Activated naive CD8-positive, alpha-beta T cell treated with anti-CD3 and anti-CD28 coated beads for 36 hours (primary cell): ENCODE results near the gene HIC1. TPM values are rescaled to one million over a fixed set of nuclear protein-coding genes. Genes with fewer than 3 reads are reported as not detected.

Experiments
- DNase-seq: peaks from one replicate; pipeline ENCODE4 v3.0.0; 2021
- H3K27ac Mint-ChIP-seq: one replicate; pipeline ENCODE4 v1.8.0; 2022; ENCODE audit warnings: mild to moderate bottlenecking, moderate library complexity, mixed read lengths
- H3K27me3 Mint-ChIP-seq: one replicate; pipeline ENCODE4 v1.8.0; 2022; ENCODE audit warnings: mild to moderate bottlenecking, mixed read lengths
- H3K36me3 Mint-ChIP-seq: one replicate; pipeline ENCODE4 v1.8.0; 2021; ENCODE audit warnings: mild to moderate bottlenecking, mixed read lengths
- H3K4me1 Mint-ChIP-seq: one replicate; pipeline ENCODE4 v1.8.0; 2021; ENCODE audit warnings: mixed read lengths
- H3K4me3 Mint-ChIP-seq: one replicate; pipeline ENCODE4 v1.8.0; 2022; ENCODE audit warnings: mild to moderate bottlenecking, moderate library complexity, mixed read lengths
- H3K9me3 Mint-ChIP-seq: one replicate; pipeline ENCODE4 v1.8.0; 2022; ENCODE audit warnings: mixed read lengths
- total RNA-seq, 2 experiments: library from RNA; stranded (reverse); gene quantifications; one replicate each; pipeline ENCODE4 v1.2.3, GENCODE V29; 2021

HIC1 gene
- total RNA-seq, 2 experiments from 2014 or later = 36.7 to 37.8 TPM

DNA sequence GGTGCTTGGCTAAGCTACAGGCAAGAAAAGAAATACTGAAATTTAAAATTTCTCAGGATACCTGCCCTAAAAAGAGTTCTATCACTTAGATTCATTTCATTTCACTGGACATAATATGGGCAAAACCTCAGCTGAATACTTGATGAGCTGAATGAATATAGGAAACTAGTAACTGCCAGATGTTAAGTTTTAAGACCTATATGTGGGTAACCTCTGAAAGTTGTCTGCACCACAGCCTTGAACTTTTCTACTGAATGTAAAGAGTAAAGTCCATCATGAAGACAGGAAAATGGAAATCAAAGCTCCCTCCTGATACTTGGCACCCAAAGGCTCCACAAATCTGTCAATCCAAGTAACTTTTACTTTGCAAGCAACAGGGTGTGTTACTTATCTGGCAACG lies 50.8 kb downstream of the HIC1 start:
- H3K4me3 Mint-ChIP-seq = no peak overlapping the region
- H3K9me3 Mint-ChIP-seq = no peaks in the 10 kb centered on the region
- no peak overlapping the region for H3K27ac Mint-ChIP-seq
- no peaks in the 10 kb centered on the region for H3K27me3 Mint-ChIP-seq
- no peak for DNase-seq
- peaks cover 10% of the 10 kb centered on the region for H3K36me3 Mint-ChIP-seq
- H3K4me1 Mint-ChIP-seq = peaks cover 33% of the 10 kb centered on the region

DNA sequence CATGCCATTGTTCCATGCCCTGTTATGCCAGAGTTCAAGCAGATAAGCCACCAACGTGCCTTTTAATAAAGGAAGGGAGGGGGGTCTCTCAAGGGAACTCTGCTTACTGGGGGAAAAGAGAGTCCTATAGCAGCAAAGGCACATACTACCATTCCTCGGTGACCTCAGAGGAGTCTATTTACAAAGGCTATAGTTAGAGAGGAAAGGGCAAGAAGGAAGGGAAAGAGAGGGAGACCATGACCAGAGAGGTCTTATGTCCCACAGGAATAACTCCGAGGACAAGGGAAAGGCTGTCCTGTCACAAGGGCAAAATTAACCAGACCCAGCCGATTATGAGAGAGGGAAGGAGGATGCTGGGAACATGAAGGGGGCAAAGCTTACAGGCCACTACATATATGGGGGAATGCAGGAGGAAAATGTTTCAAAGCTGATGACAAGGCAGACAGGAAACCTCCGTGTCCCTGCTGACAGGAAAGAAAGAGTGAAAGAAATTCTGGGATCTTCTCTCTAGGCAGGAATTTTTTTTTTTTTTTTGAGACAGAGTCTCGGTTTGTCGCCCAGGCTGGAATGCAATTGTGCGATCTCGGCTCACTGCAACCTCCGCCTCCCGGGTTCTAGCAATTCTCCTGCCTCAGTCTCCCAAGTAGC lies 51.5 kb downstream of the HIC1 start:
- no peak overlapping the region for H3K4me3 Mint-ChIP-seq
- H3K9me3 Mint-ChIP-seq = no peaks in the 10 kb centered on the region
- no peak overlapping the region for H3K27ac Mint-ChIP-seq
- peaks cover 10% of the 10 kb centered on the region for H3K36me3 Mint-ChIP-seq
- H3K4me1 Mint-ChIP-seq = peaks cover 27% of the 10 kb centered on the region
- H3K27me3 Mint-ChIP-seq = no peaks in the 10 kb centered on the region
- no peak for DNase-seq

DNA sequence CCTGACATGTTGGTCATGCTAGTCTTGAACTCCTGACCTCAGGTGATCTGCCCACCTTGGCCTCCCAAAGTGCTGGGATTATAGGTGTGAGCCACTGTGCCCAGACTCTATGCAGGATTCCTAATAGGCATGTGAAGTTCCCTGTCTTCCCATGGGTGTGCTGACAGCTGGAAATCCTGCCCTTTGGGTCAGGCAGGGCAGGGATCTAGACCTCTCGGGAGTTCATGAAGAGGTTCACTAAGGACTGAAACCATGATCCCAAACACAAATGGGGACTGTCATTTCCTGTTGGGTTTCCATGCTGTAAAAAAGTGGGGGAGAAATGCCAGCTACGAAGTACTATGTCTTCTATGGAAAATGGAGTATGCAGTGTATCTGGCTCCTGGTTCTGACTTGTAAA lies 52.1 kb downstream of the HIC1 start:
- Mint-ChIP-seq H3K4me1 (peaks cover 22% of the 10 kb centered on the region), H3K36me3 (peaks cover 10% of the 10 kb centered on the region), H3K27ac (no peak overlapping the region), H3K4me3 (no peak overlapping the region), H3K9me3 (no peaks in the 10 kb centered on the region), H3K27me3 (no peaks in the 10 kb centered on the region)
- DNase-seq = no peak

DNA sequence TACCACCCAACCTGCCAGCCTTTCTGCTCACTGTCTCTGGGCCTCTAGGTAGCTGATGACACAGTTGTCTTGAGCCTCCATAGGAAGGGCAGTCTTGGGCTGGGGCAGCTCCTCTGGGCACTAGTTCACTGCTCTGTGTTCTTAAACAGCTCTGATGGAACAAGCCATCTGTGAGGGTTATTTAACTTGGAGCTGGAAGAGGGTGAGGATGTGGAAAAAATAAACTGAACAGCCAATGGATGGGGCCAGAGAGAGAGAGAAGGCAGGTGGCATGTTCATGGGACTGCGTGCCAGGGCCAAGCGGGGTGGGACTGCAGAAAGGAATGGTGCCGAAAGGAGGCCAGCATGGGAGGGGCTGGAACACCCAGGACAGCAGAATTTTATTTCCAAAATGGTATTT lies 52.6 kb downstream of the HIC1 start:
- Mint-ChIP-seq H3K4me1 (peaks cover 21% of the 10 kb centered on the region), H3K27ac (no peak overlapping the region), H3K4me3 (no peak overlapping the region), H3K9me3 (no peaks in the 10 kb centered on the region), H3K27me3 (no peaks in the 10 kb centered on the region), H3K36me3 (peaks cover 10% of the 10 kb centered on the region)
- DNase-seq = no peak

DNA sequence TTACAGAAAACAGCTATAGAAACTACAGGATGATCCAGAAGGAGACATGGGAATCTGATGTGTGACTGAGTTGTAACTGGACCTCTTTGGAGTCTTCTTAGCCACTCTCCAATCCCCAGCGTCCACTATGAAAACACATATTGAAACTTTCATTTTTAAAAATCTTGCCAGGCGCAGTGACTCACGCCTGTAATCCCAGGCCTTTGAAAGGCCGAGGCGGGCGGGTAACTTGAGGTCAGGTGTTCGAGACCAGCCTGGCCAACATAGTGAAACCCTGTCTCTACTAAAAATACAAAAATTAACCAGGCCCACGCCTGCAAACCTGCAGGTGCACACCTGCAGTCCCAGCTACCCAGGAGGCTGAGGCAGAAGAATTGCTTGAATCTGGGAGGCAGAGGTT lies 53.3 kb downstream of the HIC1 start:
- DNase-seq = no peak
- Mint-ChIP-seq H3K9me3 (no peaks in the 10 kb centered on the region), H3K27me3 (no peaks in the 10 kb centered on the region), H3K4me1 (peaks cover 15% of the 10 kb centered on the region), H3K36me3 (peaks cover 10% of the 10 kb centered on the region), H3K27ac (no peak overlapping the region), H3K4me3 (no peak overlapping the region)

DNA sequence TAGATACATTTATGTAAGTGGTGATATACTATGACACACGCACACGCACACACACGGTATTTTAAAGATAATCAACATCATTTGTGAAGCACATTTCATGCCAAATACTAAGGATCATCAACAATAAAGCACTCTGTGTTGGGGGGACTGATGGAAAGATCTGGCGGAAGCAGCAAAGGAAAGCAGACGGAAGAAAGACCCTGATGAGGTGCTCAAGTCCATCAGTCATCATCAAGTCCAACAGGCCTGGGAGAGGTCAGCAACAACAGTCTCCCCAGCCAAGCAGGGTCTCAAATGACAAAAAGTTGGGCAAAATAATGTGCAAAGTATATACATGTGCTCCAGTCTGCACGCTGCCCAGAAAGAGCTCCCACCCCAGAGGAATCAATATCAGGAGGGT lies 55.5 kb downstream of the HIC1 start:
- Mint-ChIP-seq H3K27me3 (no peaks in the 10 kb centered on the region), H3K9me3 (no peaks in the 10 kb centered on the region), H3K27ac (no peak overlapping the region), H3K4me3 (no peak overlapping the region), H3K36me3 (peaks cover 5% of the 10 kb centered on the region), H3K4me1 (peaks cover 13% of the 10 kb centered on the region)
- no peak for DNase-seq

DNA sequence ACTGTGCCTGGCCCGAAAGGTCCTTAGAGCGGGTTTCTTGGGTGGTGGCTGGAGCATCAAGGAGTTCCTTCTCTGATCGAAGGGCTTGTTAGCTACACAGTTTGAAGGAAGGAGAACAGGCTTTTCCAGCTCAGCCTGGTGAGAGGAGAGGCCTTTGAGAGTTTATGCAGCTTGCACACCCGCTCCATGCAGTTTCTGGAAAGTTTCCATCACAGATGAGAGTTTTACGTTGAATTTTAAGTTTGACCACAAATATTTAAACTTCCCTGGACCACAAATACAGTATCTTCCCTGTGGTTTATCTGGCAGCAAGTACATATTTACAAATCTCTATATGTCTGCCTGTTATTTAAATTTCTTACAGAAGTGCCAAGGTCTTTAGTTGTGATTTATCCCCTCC lies 56.8 kb downstream of the HIC1 start:
- H3K9me3 Mint-ChIP-seq = no peaks in the 10 kb centered on the region

More for the DNA sequence above, 56.8 kb downstream of the HIC1 start:
- Mint-ChIP-seq H3K36me3 (no peaks in the 10 kb centered on the region), H3K4me1 (peaks cover 4% of the 10 kb centered on the region), H3K4me3 (no peak overlapping the region), H3K27me3 (no peaks in the 10 kb centered on the region), H3K27ac (no peak overlapping the region)
- no peak for DNase-seq

Other genes with a start within 250 kb of the HIC1 start
- gene SMYD4, start 225.2 kb upstream of the HIC1 start, total RNA-seq = 10 to 100 TPM; 20.0 to 21.0 TPM
- gene RPA1, start 225.1 kb upstream of the HIC1 start, total RNA-seq = 100 to 1,000 TPM; 207 to 217 TPM
- gene RTN4RL1, start 29.8 kb upstream of the HIC1 start, total RNA-seq = under 1 TPM; 0.64 to 0.80 TPM
- 10 to 100 TPM; 34.7 to 35.3 TPM for gene DPH1, start 24.9 kb upstream of the HIC1 start, total RNA-seq
- 10 to 100 TPM; 38.4 to 39.0 TPM for gene OVCA2, start 13.1 kb upstream of the HIC1 start, total RNA-seq
- 10 to 100 TPM; 48.7 to 51.8 TPM for gene SMG6, start 248.7 kb downstream of the HIC1 start, total RNA-seq
- gene SRR, start 248.8 kb downstream of the HIC1 start, total RNA-seq = 10 to 100 TPM; 10.9 to 13.1 TPM